ENCODE measurements around the gene XKR3.
"Not testable (repeated sequence)": the region's sequence is repeated elsewhere in the genome, so short reads cannot be mapped to it uniquely, and the experiment has no call there.

Gene XKR3

GRCh38 chr22:16777284-16777924 lies 47.8 kb downstream of the XKR3 start:
- H3K4me3 ChIP-seq (ENCODE audit: low read depth, low read length): no peak overlapping the region
- TF ChIP-seq MYC (IDR thresholded peaks at IDR 0.05; ENCODE audit: low read depth, low read length): no peak
- no peak for TF ChIP-seq POLR2A (IDR thresholded peaks at IDR 0.05; ENCODE audit: extremely low read depth, insufficient read length)
- no peak for TF ChIP-seq CTCF (IDR thresholded peaks at IDR 0.05; ENCODE audit: low read depth, low read length)
- TF ChIP-seq MAX (IDR thresholded peaks at IDR 0.05; ENCODE audit: low read depth, low read length): no peak
- DNase-seq (ENCODE audit: low read depth): no peak

- DNase-seq (ENCODE audit: low read depth): peak; percentile 49
- no peak for TF ChIP-seq MAX (IDR thresholded peaks at IDR 0.05; ENCODE audit: low read depth, low read length)
- TF ChIP-seq CTCF (IDR thresholded peaks at IDR 0.05; ENCODE audit: low read depth, low read length): no peak
- no peak for TF ChIP-seq MYC (IDR thresholded peaks at IDR 0.05; ENCODE audit: low read depth, low read length)
- TF ChIP-seq POLR2A (IDR thresholded peaks at IDR 0.05; ENCODE audit: extremely low read depth, insufficient read length): no peak
- no peak overlapping the region for H3K4me3 ChIP-seq (ENCODE audit: low read depth, low read length)
Measured at GRCh38 chr22:16776080-16776479, 49.1 kb downstream of the XKR3 start.

GRCh38 chr22:16774911-16775500 lies 50.2 kb downstream of the XKR3 start:
- no peak for TF ChIP-seq POLR2A (IDR thresholded peaks at IDR 0.05; ENCODE audit: extremely low read depth, insufficient read length)
- no peak for TF ChIP-seq MAX (IDR thresholded peaks at IDR 0.05; ENCODE audit: low read depth, low read length)
- TF ChIP-seq CTCF (IDR thresholded peaks at IDR 0.05; ENCODE audit: low read depth, low read length): no peak
- TF ChIP-seq MYC (IDR thresholded peaks at IDR 0.05; ENCODE audit: low read depth, low read length): no peak
- H3K4me3 ChIP-seq (ENCODE audit: low read depth, low read length): no peak overlapping the region
- DNase-seq (ENCODE audit: low read depth): peak; percentile 59

GRCh38 chr22:16771569-16771968 lies 53.6 kb downstream of the XKR3 start:
- H3K4me3 ChIP-seq (ENCODE audit: low read depth, low read length); DNase-seq (ENCODE audit: low read depth): not testable (repeated sequence)

GRCh38 chr22:16767927-16768326 lies 57.3 kb downstream of the XKR3 start:
- not testable (repeated sequence) for DNase-seq (ENCODE audit: low read depth); H3K4me3 ChIP-seq (ENCODE audit: low read depth, low read length)

GRCh38 chr22:16762224-16762623 lies 63.0 kb downstream of the XKR3 start:
- DNase-seq (ENCODE audit: low read depth); H3K4me3 ChIP-seq (ENCODE audit: low read depth, low read length): not testable (repeated sequence)

GRCh38 chr22:16760416-16760815 lies 64.8 kb downstream of the XKR3 start:
- DNase-seq (ENCODE audit: low read depth); H3K4me3 ChIP-seq (ENCODE audit: low read depth, low read length): not testable (repeated sequence)

GRCh38 chr22:16749282-16749681 lies 75.9 kb downstream of the XKR3 start:
- not testable (repeated sequence) for DNase-seq (ENCODE audit: low read depth); H3K4me3 ChIP-seq (ENCODE audit: low read depth, low read length)

GRCh38 chr22:16748160-16748929 lies 76.9 kb downstream of the XKR3 start:
- DNase-seq (ENCODE audit: low read depth); H3K4me3 ChIP-seq (ENCODE audit: low read depth, low read length): not testable (repeated sequence)

GRCh38 chr22:16747266-16748159 lies 77.7 kb downstream of the XKR3 start:
- DNase-seq (ENCODE audit: low read depth); H3K4me3 ChIP-seq (ENCODE audit: low read depth, low read length): not testable (repeated sequence)

- not testable (repeated sequence) for H3K4me3 ChIP-seq (ENCODE audit: low read depth, low read length); DNase-seq (ENCODE audit: low read depth)
Measured at GRCh38 chr22:16734271-16734670, 90.9 kb downstream of the XKR3 start.
